WTC11 (cell line): ENCODE data around the gene UBL4B. TPM values are rescaled to one million over a fixed set of nuclear protein-coding genes. Genes with fewer than 3 reads are reported as not detected.

Experiments
- ATAC-seq: fragments of 200-7000 bp; cut with Tn5 transposase; 2 replicates; pipeline ENCODE4 v1.10.0; 2021; ENCODE audit warnings: mild to moderate bottlenecking, moderate library complexity
- CTCF ChIA-PET: fragments of 300-600 bp; sonication (Branson Sonifier 250); formaldehyde crosslinking; loops from one replicate; lab custom pipeline; 2021; ENCODE audit warnings: antibody characterized with exemption; lab: Charles Lee
- POLR2A ChIA-PET: fragments of 350-600 bp; sonication (Branson Sonifier 250); formaldehyde crosslinking; loops from one replicate; lab custom pipeline; 2021; ENCODE audit warnings: antibody characterized with exemption; lab: Charles Lee
- DNase-seq: peaks from one replicate; pipeline ENCODE4 v3.0.0; 2021; ENCODE audit warnings: low spot score
- H3K27ac Mint-ChIP-seq: 2 replicates; pipeline ENCODE4 v1.8.0; 2021; ENCODE audit warnings: mixed read lengths
- H3K27me3 Mint-ChIP-seq: 2 replicates; pipeline ENCODE4 v1.8.0; 2021; ENCODE audit warnings: low read depth, mild to moderate bottlenecking, moderate library complexity, mixed read lengths
- H3K36me3 Mint-ChIP-seq: 2 replicates; pipeline ENCODE4 v1.8.0; 2021; ENCODE audit warnings: mixed read lengths
- H3K4me1 Mint-ChIP-seq: 2 replicates; pipeline ENCODE4 v1.8.0; 2022; ENCODE audit warnings: mixed read lengths
- H3K4me3 Mint-ChIP-seq: 2 replicates; pipeline ENCODE4 v1.8.0; 2021; ENCODE audit warnings: mild to moderate bottlenecking, moderate library complexity, mixed read lengths
- H3K9me3 Mint-ChIP-seq: 2 replicates; pipeline ENCODE4 v1.8.0; 2021; ENCODE audit warnings: mixed read lengths
- ETV6 ChIP-seq: sonication (generic); formaldehyde crosslinking; IDR thresholded peaks from 2 replicates; pipeline ENCODE4 v1.8.1; 2022; ENCODE audit warnings: mild to moderate bottlenecking, missing genetic modification reagents
- FOXP4 ChIP-seq: sonication (generic); formaldehyde crosslinking; IDR thresholded peaks from 2 replicates; pipeline ENCODE4 v1.8.0; 2022; ENCODE audit warnings: mild to moderate bottlenecking, missing genetic modification reagents
- GRHL2 ChIP-seq: fragments of 250-450 bp; sonication (Bioruptor Pico); IDR thresholded peaks from 2 replicates; pipeline ENCODE4 v1.8.0; 2022; ENCODE audit warnings: mild to moderate bottlenecking, moderate library complexity; ENCODE audit not compliant: insufficient replicate concordance, severe bottlenecking
- GTF2I ChIP-seq: fragments of 250-450 bp; sonication (Bioruptor Pico); conservative IDR thresholded peaks from 2 replicates; pipeline ENCODE4 v1.4.0; 2021; ENCODE audit warnings: mild to moderate bottlenecking
- MAX ChIP-seq: sonication (generic); formaldehyde crosslinking; IDR thresholded peaks from 2 replicates; pipeline ENCODE4 v1.8.0; 2022; ENCODE audit warnings: mild to moderate bottlenecking, missing genetic modification reagents
- MLX ChIP-seq: sonication (generic); formaldehyde crosslinking; IDR thresholded peaks from 2 replicates; pipeline ENCODE4 v1.8.1; 2023; ENCODE audit warnings: mild to moderate bottlenecking, missing genetic modification reagents, moderate library complexity
- NFE2L1 ChIP-seq: sonication (generic); formaldehyde crosslinking; IDR thresholded peaks from 2 replicates; pipeline ENCODE4 v1.8.1; 2023; ENCODE audit warnings: missing genetic modification reagents
- NFYB ChIP-seq: sonication (generic); formaldehyde crosslinking; conservative IDR thresholded peaks from 2 replicates; pipeline ENCODE4 v1.8.0; 2022; ENCODE audit warnings: low read depth, missing genetic modification reagents
- SP1 ChIP-seq: sonication (generic); formaldehyde crosslinking; conservative IDR thresholded peaks from 2 replicates; pipeline ENCODE4 v1.8.1; 2022; ENCODE audit warnings: missing genetic modification reagents
- TP53 ChIP-seq: sonication (generic); formaldehyde crosslinking; IDR thresholded peaks from 2 replicates; pipeline ENCODE4 v1.8.1; 2023; ENCODE audit warnings: mild to moderate bottlenecking, missing genetic modification reagents
- ZNF232 ChIP-seq: sonication (generic); formaldehyde crosslinking; IDR thresholded peaks from 2 replicates; pipeline ENCODE4 v1.8.0; 2022; ENCODE audit warnings: mild to moderate bottlenecking, missing genetic modification reagents
- ZNF263 ChIP-seq: sonication (generic); formaldehyde crosslinking; IDR thresholded peaks from 2 replicates; pipeline ENCODE4 v1.8.1; 2022; ENCODE audit warnings: low read depth, mild to moderate bottlenecking, moderate library complexity, missing genetic modification reagents
- ZNF317 ChIP-seq: sonication (generic); formaldehyde crosslinking; IDR thresholded peaks from 2 replicates; pipeline ENCODE4 v1.8.1; 2023; ENCODE audit warnings: low read depth, mild to moderate bottlenecking, moderate library complexity, missing genetic modification reagents, borderline replicate concordance
- ZNF671 ChIP-seq: fragments of 250-450 bp; sonication (Bioruptor Pico); IDR thresholded peaks from 2 replicates; pipeline ENCODE4 v1.8.0; 2021; ENCODE audit warnings: mild to moderate bottlenecking
- total RNA-seq: library from RNA; stranded (reverse); gene quantifications from 3 replicates; pipeline ENCODE4 v1.2.3, GENCODE V29; 2021
- TF ChIP-seq, protein P1 (sequence below): fragments of 250-450 bp; sonication (Bioruptor Pico); IDR thresholded peaks from 2 replicates; pipeline ENCODE4 v1.9.0; 2021; ENCODE audit warnings: mild to moderate bottlenecking, borderline replicate concordance
- TF ChIP-seq, protein P2 (sequence below): sonication (generic); formaldehyde crosslinking; IDR thresholded peaks from 2 replicates; pipeline ENCODE4 v1.8.0; 2023; ENCODE audit warnings: mild to moderate bottlenecking, missing genetic modification reagents
- TF ChIP-seq, protein P3 (sequence below): fragments of 250-450 bp; sonication (Bioruptor Pico); IDR thresholded peaks from 2 replicates; pipeline ENCODE4 v2.1.2; 2022; ENCODE audit warnings: mild to moderate bottlenecking, moderate library complexity
- TF ChIP-seq, protein P4 (sequence below): sonication (generic); formaldehyde crosslinking; conservative IDR thresholded peaks from 2 replicates; pipeline ENCODE4 v1.8.1; 2023; ENCODE audit warnings: mild to moderate bottlenecking, low read depth, missing genetic modification reagents, moderate library complexity

UBL4B gene
- total RNA-seq, 1 experiment from 2014 or later = 0.11 TPM

- Mint-ChIP-seq H3K27ac (no peak overlapping the region), H3K9me3 (no peaks in the 10 kb centered on the region), H3K27me3 (peaks cover 4% of the 10 kb centered on the region), H3K36me3 (no peaks in the 10 kb centered on the region), H3K4me1 (no peaks in the 10 kb centered on the region), H3K4me3 (no peak overlapping the region)
- ATAC-seq = no peak
- CTCF ChIA-PET = interaction anchor here (0.7 to 4.5 kb wide), 5 partner anchors 9 to 102 kb away, joined by 3 to 21 read pairs (median 3); no protein-coding TSS in a partner anchor
- POLR2A ChIA-PET = no interaction called here
- TF ChIP-seq, protein P1, sequence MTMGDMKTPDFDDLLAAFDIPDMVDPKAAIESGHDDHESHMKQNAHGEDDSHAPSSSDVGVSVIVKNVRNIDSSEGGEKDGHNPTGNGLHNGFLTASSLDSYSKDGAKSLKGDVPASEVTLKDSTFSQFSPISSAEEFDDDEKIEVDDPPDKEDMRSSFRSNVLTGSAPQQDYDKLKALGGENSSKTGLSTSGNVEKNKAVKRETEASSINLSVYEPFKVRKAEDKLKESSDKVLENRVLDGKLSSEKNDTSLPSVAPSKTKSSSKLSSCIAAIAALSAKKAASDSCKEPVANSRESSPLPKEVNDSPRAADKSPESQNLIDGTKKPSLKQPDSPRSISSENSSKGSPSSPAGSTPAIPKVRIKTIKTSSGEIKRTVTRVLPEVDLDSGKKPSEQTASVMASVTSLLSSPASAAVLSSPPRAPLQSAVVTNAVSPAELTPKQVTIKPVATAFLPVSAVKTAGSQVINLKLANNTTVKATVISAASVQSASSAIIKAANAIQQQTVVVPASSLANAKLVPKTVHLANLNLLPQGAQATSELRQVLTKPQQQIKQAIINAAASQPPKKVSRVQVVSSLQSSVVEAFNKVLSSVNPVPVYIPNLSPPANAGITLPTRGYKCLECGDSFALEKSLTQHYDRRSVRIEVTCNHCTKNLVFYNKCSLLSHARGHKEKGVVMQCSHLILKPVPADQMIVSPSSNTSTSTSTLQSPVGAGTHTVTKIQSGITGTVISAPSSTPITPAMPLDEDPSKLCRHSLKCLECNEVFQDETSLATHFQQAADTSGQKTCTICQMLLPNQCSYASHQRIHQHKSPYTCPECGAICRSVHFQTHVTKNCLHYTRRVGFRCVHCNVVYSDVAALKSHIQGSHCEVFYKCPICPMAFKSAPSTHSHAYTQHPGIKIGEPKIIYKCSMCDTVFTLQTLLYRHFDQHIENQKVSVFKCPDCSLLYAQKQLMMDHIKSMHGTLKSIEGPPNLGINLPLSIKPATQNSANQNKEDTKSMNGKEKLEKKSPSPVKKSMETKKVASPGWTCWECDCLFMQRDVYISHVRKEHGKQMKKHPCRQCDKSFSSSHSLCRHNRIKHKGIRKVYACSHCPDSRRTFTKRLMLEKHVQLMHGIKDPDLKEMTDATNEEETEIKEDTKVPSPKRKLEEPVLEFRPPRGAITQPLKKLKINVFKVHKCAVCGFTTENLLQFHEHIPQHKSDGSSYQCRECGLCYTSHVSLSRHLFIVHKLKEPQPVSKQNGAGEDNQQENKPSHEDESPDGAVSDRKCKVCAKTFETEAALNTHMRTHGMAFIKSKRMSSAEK (CRISPR knock-in tag) = no peak
- no peak for TF ChIP-seq ZNF263 (CRISPR knock-in tag)
- TF ChIP-seq ETV6 = no peak
- no peak for TF ChIP-seq MLX
- TF ChIP-seq, protein P2, sequence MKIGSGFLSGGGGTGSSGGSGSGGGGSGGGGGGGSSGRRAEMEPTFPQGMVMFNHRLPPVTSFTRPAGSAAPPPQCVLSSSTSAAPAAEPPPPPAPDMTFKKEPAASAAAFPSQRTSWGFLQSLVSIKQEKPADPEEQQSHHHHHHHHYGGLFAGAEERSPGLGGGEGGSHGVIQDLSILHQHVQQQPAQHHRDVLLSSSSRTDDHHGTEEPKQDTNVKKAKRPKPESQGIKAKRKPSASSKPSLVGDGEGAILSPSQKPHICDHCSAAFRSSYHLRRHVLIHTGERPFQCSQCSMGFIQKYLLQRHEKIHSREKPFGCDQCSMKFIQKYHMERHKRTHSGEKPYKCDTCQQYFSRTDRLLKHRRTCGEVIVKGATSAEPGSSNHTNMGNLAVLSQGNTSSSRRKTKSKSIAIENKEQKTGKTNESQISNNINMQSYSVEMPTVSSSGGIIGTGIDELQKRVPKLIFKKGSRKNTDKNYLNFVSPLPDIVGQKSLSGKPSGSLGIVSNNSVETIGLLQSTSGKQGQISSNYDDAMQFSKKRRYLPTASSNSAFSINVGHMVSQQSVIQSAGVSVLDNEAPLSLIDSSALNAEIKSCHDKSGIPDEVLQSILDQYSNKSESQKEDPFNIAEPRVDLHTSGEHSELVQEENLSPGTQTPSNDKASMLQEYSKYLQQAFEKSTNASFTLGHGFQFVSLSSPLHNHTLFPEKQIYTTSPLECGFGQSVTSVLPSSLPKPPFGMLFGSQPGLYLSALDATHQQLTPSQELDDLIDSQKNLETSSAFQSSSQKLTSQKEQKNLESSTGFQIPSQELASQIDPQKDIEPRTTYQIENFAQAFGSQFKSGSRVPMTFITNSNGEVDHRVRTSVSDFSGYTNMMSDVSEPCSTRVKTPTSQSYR (CRISPR knock-in tag) = no peak
- TF ChIP-seq, protein P3, sequence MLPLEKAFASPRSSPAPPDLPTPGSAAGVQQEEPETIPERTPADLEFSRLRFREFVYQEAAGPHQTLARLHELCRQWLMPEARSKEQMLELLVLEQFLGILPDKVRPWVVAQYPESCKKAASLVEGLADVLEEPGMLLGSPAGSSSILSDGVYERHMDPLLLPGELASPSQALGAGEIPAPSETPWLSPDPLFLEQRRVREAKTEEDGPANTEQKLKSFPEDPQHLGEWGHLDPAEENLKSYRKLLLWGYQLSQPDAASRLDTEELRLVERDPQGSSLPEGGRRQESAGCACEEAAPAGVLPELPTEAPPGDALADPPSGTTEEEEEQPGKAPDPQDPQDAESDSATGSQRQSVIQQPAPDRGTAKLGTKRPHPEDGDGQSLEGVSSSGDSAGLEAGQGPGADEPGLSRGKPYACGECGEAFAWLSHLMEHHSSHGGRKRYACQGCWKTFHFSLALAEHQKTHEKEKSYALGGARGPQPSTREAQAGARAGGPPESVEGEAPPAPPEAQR (CRISPR knock-in tag) = no peak
- TF ChIP-seq ZNF317 (CRISPR knock-in tag) = no peak
- no peak for TF ChIP-seq GTF2I (CRISPR knock-in tag)
- TF ChIP-seq FOXP4 (CRISPR knock-in tag) = no peak
- no peak for TF ChIP-seq GRHL2
- TF ChIP-seq TP53 (CRISPR knock-in tag) = no peak
- TF ChIP-seq ZNF671 (CRISPR knock-in tag) = no peak
- TF ChIP-seq NFE2L1 (CRISPR knock-in tag) = no peak
- no peak for TF ChIP-seq ZNF232 (CRISPR knock-in tag)
- no peak for TF ChIP-seq NFYB (CRISPR knock-in tag)
- TF ChIP-seq MAX (CRISPR knock-in tag) = no peak
- TF ChIP-seq, protein P4, sequence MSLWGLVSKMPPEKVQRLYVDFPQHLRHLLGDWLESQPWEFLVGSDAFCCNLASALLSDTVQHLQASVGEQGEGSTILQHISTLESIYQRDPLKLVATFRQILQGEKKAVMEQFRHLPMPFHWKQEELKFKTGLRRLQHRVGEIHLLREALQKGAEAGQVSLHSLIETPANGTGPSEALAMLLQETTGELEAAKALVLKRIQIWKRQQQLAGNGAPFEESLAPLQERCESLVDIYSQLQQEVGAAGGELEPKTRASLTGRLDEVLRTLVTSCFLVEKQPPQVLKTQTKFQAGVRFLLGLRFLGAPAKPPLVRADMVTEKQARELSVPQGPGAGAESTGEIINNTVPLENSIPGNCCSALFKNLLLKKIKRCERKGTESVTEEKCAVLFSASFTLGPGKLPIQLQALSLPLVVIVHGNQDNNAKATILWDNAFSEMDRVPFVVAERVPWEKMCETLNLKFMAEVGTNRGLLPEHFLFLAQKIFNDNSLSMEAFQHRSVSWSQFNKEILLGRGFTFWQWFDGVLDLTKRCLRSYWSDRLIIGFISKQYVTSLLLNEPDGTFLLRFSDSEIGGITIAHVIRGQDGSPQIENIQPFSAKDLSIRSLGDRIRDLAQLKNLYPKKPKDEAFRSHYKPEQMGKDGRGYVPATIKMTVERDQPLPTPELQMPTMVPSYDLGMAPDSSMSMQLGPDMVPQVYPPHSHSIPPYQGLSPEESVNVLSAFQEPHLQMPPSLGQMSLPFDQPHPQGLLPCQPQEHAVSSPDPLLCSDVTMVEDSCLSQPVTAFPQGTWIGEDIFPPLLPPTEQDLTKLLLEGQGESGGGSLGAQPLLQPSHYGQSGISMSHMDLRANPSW (CRISPR knock-in tag) = no peak
- TF ChIP-seq SP1 = no peak
- DNase-seq = no peak
Measured at GRCh38 chr1:110094931-110095654, 17.1 kb upstream of the UBL4B start.
